Endothelial cell of umbilical vein (primary cell): ENCODE results near the gene CHMP5. TPM values are rescaled to one million over a fixed set of nuclear protein-coding genes. Genes with fewer than 3 reads are reported as not detected.

Experiments
- BruUV-seq: library from RNA; stranded (reverse); fragments of 400-500 nt; replicated peaks from 2 replicates; lab custom pipeline; 2021; lab: Mats Ljungman, UMichigan
- CTCF ChIA-PET: fragments of 300-600, 350-600 bp; sonication (Branson Sonifier 250); formaldehyde crosslinking; loops from one replicate; lab custom pipeline; 2021; ENCODE audit warnings: antibody characterized with exemption, inconsistent platforms; lab: Charles Lee
- POLR2A ChIA-PET: fragments of 300-600, 350-600 bp; sonication (Branson Sonifier 250); formaldehyde crosslinking; loops from one replicate; lab custom pipeline; 2021; ENCODE audit warnings: antibody characterized with exemption, inconsistent platforms; lab: Charles Lee
- DNase-seq: peaks from one replicate; pipeline ENCODE4 v3.0.0-alpha.2; 2011; ENCODE audit warnings: low read depth, low spot score
- FAIRE-seq: peaks from 2 replicates; lab custom pipeline; 2011; peaks lifted over from hg19 to GRCh38; lab: Jason Lieb, UNC
- H2AFZ ChIP-seq: 2 replicates; pipeline ENCODE4 v1.6.0; 2012; ENCODE audit warnings: low read depth, low read length, control low read depth, inconsistent platforms
- H3K27ac ChIP-seq: 2 replicates; pipeline ENCODE4 v1.5.1; 2011; ENCODE audit warnings: low read depth, mild to moderate bottlenecking, control low read depth, low read length, moderate library complexity; ENCODE audit not compliant: insufficient read depth
- H3K27me3 ChIP-seq, 2 experiments: 2 replicates each; pipeline versions ENCODE4 v1.6.0 to v1.6.1; 2011; ENCODE audit warnings: low read length in 2 of 2, mixed read lengths in 1 of 2; ENCODE audit not compliant: control insufficient read depth in 2 of 2, insufficient read depth in 2 of 2
- H3K36me3 ChIP-seq, 2 experiments: 2 replicates in 1 of 2; 3 replicates in 1 of 2; pipeline ENCODE4 v1.5.1; 2011; ENCODE audit warnings: low read length in 2 of 2, mild to moderate bottlenecking in 1 of 2, moderate library complexity in 1 of 2; ENCODE audit not compliant: control insufficient read depth in 2 of 2, insufficient read depth in 2 of 2; ENCODE audit errors: extremely low read depth in 1 of 2
- H3K4me1 ChIP-seq: 3 replicates; pipeline ENCODE4 v1.5.1; 2011; ENCODE audit warnings: mild to moderate bottlenecking, low read length; ENCODE audit not compliant: control insufficient read depth, insufficient read depth; ENCODE audit errors: extremely low read depth
- H3K4me2 ChIP-seq: 2 replicates; pipeline ENCODE4 v1.6.1; 2011; ENCODE audit warnings: low read length, control low read depth, mixed read lengths; ENCODE audit not compliant: insufficient read depth
- H3K4me3 ChIP-seq, 3 experiments: fragments of 200-600 bp in 1 of 3; sonication (generic), shearing (Covaris generic) in 1 of 3; replicated peaks in 1 of 3; 2 replicates each; pipeline ENCODE4 v1.5.1; 2011 to 2016; ENCODE audit warnings: control low read depth in 3 of 3, low read length in 3 of 3, mild to moderate bottlenecking in 2 of 3, inconsistent platforms in 1 of 3, low read depth in 1 of 3, moderate library complexity in 1 of 3; ENCODE audit not compliant: insufficient read depth in 1 of 3
- H3K79me2 ChIP-seq: 2 replicates; pipeline ENCODE4 v1.6.0; 2012; ENCODE audit warnings: low read length, inconsistent platforms; ENCODE audit not compliant: control insufficient read depth, insufficient read depth
- H3K9ac ChIP-seq: replicated peaks from 2 replicates; pipeline ENCODE3; 2011; ENCODE audit warnings: low read length, control low read depth; ENCODE audit not compliant: insufficient read depth; ENCODE audit errors: extremely low read depth
- H3K9me1 ChIP-seq: replicated peaks from 3 replicates; pipeline ENCODE4 v1.6.0; 2011; ENCODE audit warnings: mild to moderate bottlenecking, low read length; ENCODE audit not compliant: control insufficient read depth, insufficient read depth; ENCODE audit errors: extremely low read depth
- H3K9me3 ChIP-seq: replicated peaks from 2 replicates; pipeline ENCODE4 v1.5.1; 2012; ENCODE audit warnings: low read length, inconsistent platforms; ENCODE audit not compliant: control insufficient read depth, insufficient read depth
- H4K20me1 ChIP-seq: replicated peaks from 2 replicates; pipeline ENCODE3; 2011; ENCODE audit warnings: mild to moderate bottlenecking, low read length; ENCODE audit not compliant: control insufficient read depth, insufficient read depth; ENCODE audit errors: extremely low read depth
- MAX ChIP-seq: IDR thresholded peaks from 2 replicates; pipeline ENCODE4 v1.6.1; 2011; ENCODE audit not compliant: insufficient read depth, insufficient read length
- MYC ChIP-seq: IDR thresholded peaks from one replicate; pipeline ENCODE4 v1.6.1; 2011; ENCODE audit warnings: mild to moderate bottlenecking, low read depth, low read length
- POLR2AphosphoS5 ChIP-seq: IDR thresholded peaks from 2 replicates; pipeline ENCODE4 v1.6.1; 2012; ENCODE audit warnings: low read depth, mild to moderate bottlenecking, control low read depth, low read length, moderate library complexity; ENCODE audit not compliant: insufficient read depth
- dilution Hi-C: fragments of 300-500 bp; cut with MboI; formaldehyde crosslinking; loops from one replicate; pipeline ENCODE4 v1.15.0; 2019; ENCODE audit warnings: low sequenced_read_pairs; ENCODE audit not compliant: extremely low pct_ligation_motif_present
- intact Hi-C: fragments of 100-400 bp; cut with micrococcal nuclease; formaldehyde crosslinking; loops from one replicate; pipeline ENCODE4 v1.10.0; 2022
- polyA plus RNA-seq, 4 experiments: library from polyadenylated mRNA; depleted of rRNA in 3 of 4; stranded (reverse) in 3 of 4; unstranded in 1 of 4; fragments of >200 nt; gene quantifications; 2 replicates each; pipeline versions ENCODE4 v1.2.1 to v1.2.3, GENCODE V29; 2011 to 2012; ENCODE audit warnings: missing spikeins in 1 of 4
- total RNA-seq: library from RNA; stranded (reverse); gene quantifications from 2 replicates; pipeline ENCODE4 v1.2.3, GENCODE V29; 2021
- TF ChIP-seq, protein P1 (sequence below), 2 donors: IDR thresholded peaks; 1 replicate in 1 of 2; 2 replicates in 1 of 2; pipeline ENCODE4 v1.5.1; 2011; ENCODE audit warnings: low read length in 2 of 2, mild to moderate bottlenecking in 2 of 2, moderate library complexity in 2 of 2, control low read depth in 1 of 2, inconsistent platforms in 1 of 2, low read depth in 1 of 2; ENCODE audit not compliant: insufficient read depth in 1 of 2; ENCODE audit errors: extremely low read depth in 1 of 2

CHMP5 gene
- total and polyA plus RNA-seq, 2 donors (not counting 3 experiments of a cell fraction or from before 2014, with no cell fraction given): 33.2 to 55.8 TPM

GRCh38 chr9:33272061-33272460 lies 7.2 kb downstream of the CHMP5 start:
- no peak overlapping the region for H3K4me2 ChIP-seq
- no peak overlapping the region for H3K9ac ChIP-seq
- intact Hi-C loops (no loop called here), dilution Hi-C loops (no loop called here)
- no peaks in the 10 kb centered on the region for H3K9me1 ChIP-seq
- TF ChIP-seq, protein P1, sequence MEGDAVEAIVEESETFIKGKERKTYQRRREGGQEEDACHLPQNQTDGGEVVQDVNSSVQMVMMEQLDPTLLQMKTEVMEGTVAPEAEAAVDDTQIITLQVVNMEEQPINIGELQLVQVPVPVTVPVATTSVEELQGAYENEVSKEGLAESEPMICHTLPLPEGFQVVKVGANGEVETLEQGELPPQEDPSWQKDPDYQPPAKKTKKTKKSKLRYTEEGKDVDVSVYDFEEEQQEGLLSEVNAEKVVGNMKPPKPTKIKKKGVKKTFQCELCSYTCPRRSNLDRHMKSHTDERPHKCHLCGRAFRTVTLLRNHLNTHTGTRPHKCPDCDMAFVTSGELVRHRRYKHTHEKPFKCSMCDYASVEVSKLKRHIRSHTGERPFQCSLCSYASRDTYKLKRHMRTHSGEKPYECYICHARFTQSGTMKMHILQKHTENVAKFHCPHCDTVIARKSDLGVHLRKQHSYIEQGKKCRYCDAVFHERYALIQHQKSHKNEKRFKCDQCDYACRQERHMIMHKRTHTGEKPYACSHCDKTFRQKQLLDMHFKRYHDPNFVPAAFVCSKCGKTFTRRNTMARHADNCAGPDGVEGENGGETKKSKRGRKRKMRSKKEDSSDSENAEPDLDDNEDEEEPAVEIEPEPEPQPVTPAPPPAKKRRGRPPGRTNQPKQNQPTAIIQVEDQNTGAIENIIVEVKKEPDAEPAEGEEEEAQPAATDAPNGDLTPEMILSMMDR (IDR thresholded peaks at IDR 0.05; ENCODE audit: extremely low read depth in 1 of 2, insufficient read depth in 1 of 2, low read depth in 1 of 2, low read length in 2 of 2): no peak
- TF ChIP-seq MAX: no peak
- TF ChIP-seq POLR2AphosphoS5: no peak
- no peak for TF ChIP-seq MYC
- no peak for DNase-seq
- H3K4me1 ChIP-seq: no peaks in the 10 kb centered on the region
- BruUV-seq: no TSS peak
- no peaks in the 10 kb centered on the region for H4K20me1 ChIP-seq
- no peak overlapping the region for H2AFZ ChIP-seq
- no peaks in the 10 kb centered on the region for H3K79me2 ChIP-seq
- POLR2A ChIA-PET: interaction anchor here (0.7 kb wide), 1 partner anchor 127 kb away, joined by 3 read pairs; no protein-coding TSS in a partner anchor
- H3K36me3 ChIP-seq: peaks cover 11 to 16% of the 10 kb centered on the region in 2 experiments
- CTCF ChIA-PET: interaction anchor here (2.1 to 2.6 kb wide), 3 partner anchors 15 to 195 kb away, joined by 4 to 10 read pairs (median 7); partner anchors contain the start of gene NFX1
- H3K27me3 ChIP-seq: no peaks in the 10 kb centered on the region
- FAIRE-seq: no peak
- no peak overlapping the region for H3K4me3 ChIP-seq
- H3K27ac ChIP-seq: no peak overlapping the region
- no peaks in the 10 kb centered on the region for H3K9me3 ChIP-seq
